Measurements from ENCODE around the gene UBE2G1.

- no peak for TF ChIP-seq CTCF (IDR thresholded peaks at IDR 0.05)
- no peak for TF ChIP-seq EZH2 (IDR thresholded peaks at IDR 0.05)
Measured at GRCh38 chr17:4267402-4267801, 99.1 kb downstream of the UBE2G1 start.

Data from neural progenitor cell (in vitro differentiated cells).